Left lung (tissue), 10 donors: ENCODE data around the gene SOCS3. TPM values are rescaled to one million over a fixed set of nuclear protein-coding genes. Genes with fewer than 3 reads are reported as not detected.
"Not testable (repeated sequence)": the region's sequence is repeated elsewhere in the genome, so short reads cannot be mapped to it uniquely, and the experiment has no call there.

Experiments
- ATAC-seq: fragments of 200-7000 bp; cut with Tn5 transposase; one replicate; pipeline ENCODE4 v1.9.1; 2020; ENCODE audit warnings: moderate library complexity
- DNase-seq, 4 donors: peaks; one replicate each; pipeline ENCODE4 v3.0.0-alpha.2; 2013 to 2020
- H3K27ac ChIP-seq, 2 donors: fragments of 200-600 bp; sonication (generic) in 1 of 2; one replicate each; pipeline versions ENCODE4 v1.5.0 to v1.8.0; 2020 to 2021
- H3K27me3 ChIP-seq, 2 donors: fragments of 200-600 bp; sonication (generic) in 1 of 2; one replicate each; pipeline versions ENCODE4 v1.5.0 to v1.8.0; 2020 to 2021
- H3K36me3 ChIP-seq, 2 donors: fragments of 200-600 bp; sonication (generic) in 1 of 2; one replicate each; pipeline versions ENCODE4 v1.5.0 to v1.8.0; 2020 to 2021
- H3K4me1 ChIP-seq, 2 donors: fragments of 200-600 bp; one replicate each; pipeline ENCODE4 v1.8.0; 2021
- H3K4me3 ChIP-seq, 2 donors: fragments of 200-600 bp; sonication (generic) in 1 of 2; one replicate each; pipeline versions ENCODE4 v1.5.0 to v1.8.0; 2020 to 2021; ENCODE audit warnings: mild to moderate bottlenecking in 1 of 2
- H3K9me3 ChIP-seq, 2 donors: fragments of 200-600 bp; sonication (generic) in 1 of 2; one replicate each; pipeline versions ENCODE4 v1.5.0 to v1.8.0; 2020 to 2021
- intact Hi-C, 2 donors: fragments of 100-400 bp; cut with DNase I; formaldehyde crosslinking; loops; one replicate each; pipeline versions ENCODE4 v1.11.2 to v1.14.2; 2022
- polyA plus RNA-seq, 6 donors: library from polyadenylated mRNA; unstranded; fragments of 120-200 nt; gene quantifications; one replicate each; pipeline ENCODE4 v1.2.1, GENCODE V29; 2013; ENCODE audit not compliant: insufficient read length in 6 of 6
- total RNA-seq, 2 donors: library from RNA; stranded (reverse); fragmentation: NEBNext Ultra II Directional; extraction: Animal tissue kit (Norgen Biotek cat#: 25700); gene quantifications; one replicate each; pipeline ENCODE4 v1.2.1, GENCODE V29; 2021
- TF ChIP-seq, protein P1 (sequence below), 2 donors: fragments of 200-600 bp; sonication (generic) in 1 of 2; IDR thresholded peaks; one replicate each; pipeline versions ENCODE4 v1.5.0 to v1.8.0; 2021; ENCODE audit warnings: antibody characterized with exemption in 2 of 2
- donor health status: DM: no; HTN: yes; CAD: no.
- donor health status: DM: no; HTN: no; CAD: no.

SOCS3 gene
- total and polyA plus RNA-seq, 8 donors = 4.7 to 118 (median 40.7) TPM

DNA sequence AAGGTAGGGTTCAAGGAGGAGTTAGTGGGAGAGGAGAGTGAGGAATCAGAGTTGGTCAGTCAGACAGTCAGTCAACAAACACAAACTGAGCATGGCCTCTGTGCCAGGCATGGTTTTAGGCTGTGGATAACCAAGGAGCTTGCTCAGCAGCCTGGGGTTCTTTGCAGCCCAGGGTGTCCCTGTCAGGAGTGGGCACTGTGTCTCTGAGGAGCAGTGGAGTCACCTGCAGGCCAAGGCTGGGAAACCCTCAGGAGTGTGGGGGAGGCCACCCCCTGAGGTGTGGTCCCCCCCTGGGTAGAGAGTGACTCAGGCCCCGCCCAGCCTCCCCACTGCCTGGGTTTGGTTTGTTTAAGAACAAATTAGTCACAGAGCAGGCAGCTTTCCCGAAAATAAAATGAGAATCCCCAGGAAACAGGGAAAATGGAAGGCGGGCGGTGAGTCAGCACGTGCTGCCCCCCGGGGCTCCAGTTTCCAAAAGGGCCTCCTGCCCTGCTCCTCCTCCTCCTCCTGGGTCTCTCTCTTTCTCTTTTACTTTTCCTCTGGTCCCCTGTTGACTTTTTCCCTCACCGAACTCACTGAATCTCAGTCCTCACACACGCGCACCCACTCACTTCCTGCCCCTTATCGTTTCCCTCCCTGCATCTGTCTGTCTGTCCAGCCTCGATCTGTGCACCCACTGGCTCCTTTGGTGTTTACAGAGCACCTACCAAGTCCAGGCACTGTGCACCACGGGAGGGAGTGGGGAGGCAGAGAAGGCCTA is 44.3 kb downstream of the SOCS3 start:
- no peaks in the 10 kb centered on the region for H3K36me3 ChIP-seq
- peaks cover 39 to 68% of the 10 kb centered on the region in 2 donors for H3K4me1 ChIP-seq
- peak overlapping the region; percentile 81 to 86 for H3K27ac ChIP-seq
- intact Hi-C loops = no loop called here
- TF ChIP-seq, protein P1, sequence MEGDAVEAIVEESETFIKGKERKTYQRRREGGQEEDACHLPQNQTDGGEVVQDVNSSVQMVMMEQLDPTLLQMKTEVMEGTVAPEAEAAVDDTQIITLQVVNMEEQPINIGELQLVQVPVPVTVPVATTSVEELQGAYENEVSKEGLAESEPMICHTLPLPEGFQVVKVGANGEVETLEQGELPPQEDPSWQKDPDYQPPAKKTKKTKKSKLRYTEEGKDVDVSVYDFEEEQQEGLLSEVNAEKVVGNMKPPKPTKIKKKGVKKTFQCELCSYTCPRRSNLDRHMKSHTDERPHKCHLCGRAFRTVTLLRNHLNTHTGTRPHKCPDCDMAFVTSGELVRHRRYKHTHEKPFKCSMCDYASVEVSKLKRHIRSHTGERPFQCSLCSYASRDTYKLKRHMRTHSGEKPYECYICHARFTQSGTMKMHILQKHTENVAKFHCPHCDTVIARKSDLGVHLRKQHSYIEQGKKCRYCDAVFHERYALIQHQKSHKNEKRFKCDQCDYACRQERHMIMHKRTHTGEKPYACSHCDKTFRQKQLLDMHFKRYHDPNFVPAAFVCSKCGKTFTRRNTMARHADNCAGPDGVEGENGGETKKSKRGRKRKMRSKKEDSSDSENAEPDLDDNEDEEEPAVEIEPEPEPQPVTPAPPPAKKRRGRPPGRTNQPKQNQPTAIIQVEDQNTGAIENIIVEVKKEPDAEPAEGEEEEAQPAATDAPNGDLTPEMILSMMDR (IDR thresholded peaks at IDR 0.05) = no peak
- DNase-seq (peak in 2 of 4 donors; percentile 86 to 91), ATAC-seq (peak; percentile 62)
- H3K27me3 ChIP-seq = peaks cover 0 to 33% of the 10 kb centered on the region in 2 donors
- H3K4me3 ChIP-seq = peak overlapping the region in 1 of 2 donors; percentile 7
- H3K9me3 ChIP-seq = no peaks in the 10 kb centered on the region

DNA sequence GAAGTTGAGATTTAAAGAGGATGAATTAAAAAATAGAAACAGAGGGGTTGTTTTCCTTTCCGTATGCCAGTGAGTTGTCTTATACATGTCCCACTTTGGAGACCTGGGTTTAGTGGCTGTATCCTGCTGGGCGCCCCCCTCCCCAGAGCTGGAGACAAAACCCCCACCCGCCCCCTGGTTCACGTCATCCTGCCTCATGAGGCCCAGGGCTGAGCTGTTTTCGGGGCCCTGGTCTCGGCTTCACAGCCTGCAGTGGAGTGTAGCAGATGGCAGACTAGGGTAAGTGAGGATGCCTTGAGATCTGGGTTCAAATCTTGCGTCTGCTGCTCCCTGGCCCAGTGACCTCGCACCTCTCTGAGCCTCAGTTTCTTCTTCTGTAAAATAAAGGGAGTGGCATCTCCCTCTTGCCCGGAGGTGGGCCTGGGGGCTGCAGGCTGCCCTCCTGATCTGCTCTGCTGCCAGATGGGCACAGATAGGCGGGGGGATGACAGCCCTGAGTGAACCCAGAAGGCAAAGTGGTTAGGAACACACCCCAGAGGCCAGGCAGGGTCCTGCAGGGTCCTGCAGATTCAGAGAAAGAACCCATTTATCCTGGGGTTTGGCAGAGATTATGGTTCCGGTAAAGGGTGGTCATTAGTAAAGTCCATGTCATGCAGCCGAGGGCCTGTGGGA is 45.1 kb downstream of the SOCS3 start:
- Histone ChIP-seq H3K4me1 (peaks cover 39 to 68% of the 10 kb centered on the region in 2 donors), H3K36me3 (no peaks in the 10 kb centered on the region), H3K4me3 (no peak overlapping the region), H3K9me3 (no peaks in the 10 kb centered on the region), H3K27ac (peak overlapping the region; percentile 81 to 86), H3K27me3 (peaks cover 0 to 33% of the 10 kb centered on the region in 2 donors)
- intact Hi-C loops = no loop called here
- ATAC-seq (no peak), DNase-seq (no peak)
- TF ChIP-seq, protein P1 (IDR thresholded peaks at IDR 0.05) = no peak

DNA sequence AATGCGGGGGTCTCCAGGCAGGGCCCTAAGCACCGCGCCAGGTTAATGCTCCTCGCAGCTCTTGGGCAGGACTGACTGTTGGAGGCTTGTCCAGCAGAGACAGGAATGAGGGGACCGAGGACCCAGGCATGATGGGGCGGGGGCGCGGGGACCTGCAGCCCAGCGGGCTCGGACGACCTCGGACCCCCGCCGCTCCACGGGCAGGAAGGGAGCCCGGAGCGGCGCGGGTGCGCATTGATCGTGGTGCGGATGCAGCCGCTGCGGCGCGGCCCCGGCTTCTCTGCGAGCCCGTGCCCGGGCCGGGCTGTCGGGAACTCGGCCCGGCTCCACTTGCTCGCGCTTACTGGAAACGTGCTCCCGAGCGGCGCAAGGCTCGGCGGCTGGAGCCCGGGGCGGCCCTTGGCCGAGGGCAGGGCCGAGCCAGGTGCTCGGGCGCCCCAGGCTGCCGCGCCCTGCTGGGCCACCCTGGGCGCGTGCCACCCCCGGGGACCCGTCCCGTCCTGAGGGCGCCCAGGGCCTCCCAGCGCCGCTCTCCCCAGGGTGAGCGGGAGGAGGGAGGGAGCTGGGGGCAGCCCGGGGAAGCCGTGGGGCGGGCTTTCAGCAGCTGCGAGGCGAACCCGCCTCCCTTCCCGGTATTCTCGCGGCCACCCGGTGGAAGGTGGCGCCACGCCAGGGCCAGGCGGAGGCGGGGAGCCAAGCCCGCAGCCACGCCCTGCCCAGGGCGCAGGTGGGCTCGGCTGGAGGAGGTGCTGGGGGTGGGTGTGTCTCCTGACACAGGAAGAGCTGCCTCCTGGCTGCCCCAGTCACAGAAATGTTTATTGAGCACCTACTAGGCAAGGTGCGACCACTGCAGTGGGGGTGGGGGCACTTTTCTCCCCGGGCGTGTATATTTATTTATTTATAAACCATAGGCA is 45.9 kb downstream of the SOCS3 start:
- intact Hi-C loops = no loop called here
- H3K9me3 ChIP-seq = no peaks in the 10 kb centered on the region
- H3K4me3 ChIP-seq = peak overlapping the region; percentile 34 to 38
- H3K36me3 ChIP-seq = no peaks in the 10 kb centered on the region
- DNase-seq (peak; percentile 63 to 94 (median 86)), ATAC-seq (peak; percentile 72)
- H3K27ac ChIP-seq = peak overlapping the region; percentile 81 to 86
- H3K27me3 ChIP-seq = peaks cover 0 to 33% of the 10 kb centered on the region in 2 donors
- TF ChIP-seq, protein P1 (IDR thresholded peaks at IDR 0.05) = no peak
- peaks cover 39 to 63% of the 10 kb centered on the region in 2 donors for H3K4me1 ChIP-seq

DNA sequence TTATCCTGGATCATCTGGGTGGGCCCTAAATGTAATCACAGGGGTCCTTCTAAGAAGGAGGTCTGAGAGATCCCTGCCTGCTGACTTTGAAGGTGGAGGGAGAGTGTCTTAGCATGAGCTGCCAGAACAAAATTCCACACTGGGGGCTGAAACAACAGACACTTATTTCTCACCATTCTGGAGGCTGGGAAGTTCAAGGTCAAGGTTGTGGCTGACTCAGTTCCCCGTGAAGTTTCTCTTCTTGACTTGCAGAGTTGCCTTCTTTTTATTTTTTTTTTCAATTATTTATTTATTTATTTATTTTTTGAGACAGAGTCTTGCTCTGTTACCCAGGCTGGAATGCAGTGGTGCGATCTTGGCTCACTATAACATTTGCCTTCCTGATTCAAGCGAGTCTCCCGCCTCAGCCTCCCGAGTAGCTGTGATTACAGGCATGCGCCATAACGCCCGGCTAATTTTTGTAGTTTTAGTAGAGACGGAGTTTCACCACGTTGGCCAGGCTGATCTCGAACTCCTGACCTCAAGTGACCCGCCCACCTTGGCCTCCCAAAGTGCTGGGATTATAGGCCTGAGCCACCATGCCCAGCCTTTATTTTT is 50.1 kb downstream of the SOCS3 start:
- intact Hi-C loops, ATAC-seq, H3K9me3 ChIP-seq, H3K27ac ChIP-seq, H3K36me3 ChIP-seq, DNase-seq, H3K4me3 ChIP-seq: not testable (repeated sequence)
- peaks cover 5 to 20% of the 10 kb centered on the region in 2 donors for H3K4me1 ChIP-seq
- H3K27me3 ChIP-seq = peaks cover 0 to 20% of the 10 kb centered on the region in 2 donors
